HK-2 (cell line): ENCODE results near the gene PIN1.

Experiments
- DNase-seq: peaks from one replicate; pipeline ENCODE4 v3.0.0-alpha.2; 2018; ENCODE audit not compliant: unreplicated experiment

Gene PIN1

DNA sequence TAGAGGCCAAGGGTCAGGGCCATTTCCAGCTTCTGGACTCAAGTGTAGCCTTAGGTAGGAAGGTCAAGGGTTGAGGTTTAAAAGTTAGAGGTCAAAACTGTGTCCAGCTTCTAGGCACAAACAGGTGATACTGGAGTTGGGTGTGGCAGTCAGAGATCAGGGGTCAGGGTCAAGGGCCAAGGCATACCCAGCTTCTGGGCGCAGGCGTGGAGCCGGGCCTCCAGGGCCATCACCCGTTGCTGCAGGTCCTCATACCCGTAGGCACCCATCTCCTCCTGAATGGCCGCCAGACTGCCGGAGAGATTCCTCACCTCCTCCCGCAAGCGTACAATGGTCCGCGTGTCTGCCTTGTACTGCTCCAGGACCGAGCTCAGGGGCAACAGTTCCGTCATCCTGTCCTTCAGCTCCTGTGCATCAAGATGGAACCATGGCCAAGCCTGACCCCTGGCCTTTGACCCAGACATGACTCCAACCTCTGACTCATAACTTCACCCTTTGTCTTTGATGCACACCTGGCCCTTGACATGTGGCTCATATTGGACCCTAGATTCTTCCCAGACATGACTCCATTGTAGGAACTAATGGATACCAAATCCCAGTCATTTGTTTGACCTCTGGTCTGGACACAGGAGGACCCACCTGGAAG lies 22.1 kb downstream of the PIN1 start:
- DNase-seq = no peak

GRCh38 chr19:9857920-9858746 lies 23.0 kb downstream of the PIN1 start:
- no peak for DNase-seq

DNA sequence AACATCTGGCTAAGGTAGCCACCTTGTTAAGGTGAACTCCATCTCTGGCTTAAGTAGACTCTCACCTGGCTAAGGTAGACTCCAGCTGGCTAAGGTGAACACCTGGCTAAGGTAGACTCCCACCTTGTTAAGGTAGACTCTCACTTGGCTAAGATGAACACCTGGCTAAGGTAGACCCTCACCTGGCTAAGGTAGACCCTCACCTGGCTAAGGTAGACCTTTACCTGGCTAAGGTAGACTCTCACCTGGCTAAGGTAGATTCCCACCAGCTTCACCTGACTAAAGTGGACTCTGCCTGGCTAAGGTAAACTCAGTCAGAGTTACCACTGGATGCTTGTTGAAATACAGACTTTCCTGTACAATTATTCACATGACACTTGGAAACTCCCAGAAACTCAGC lies 23.6 kb downstream of the PIN1 start:
- DNase-seq = no peak

DNA sequence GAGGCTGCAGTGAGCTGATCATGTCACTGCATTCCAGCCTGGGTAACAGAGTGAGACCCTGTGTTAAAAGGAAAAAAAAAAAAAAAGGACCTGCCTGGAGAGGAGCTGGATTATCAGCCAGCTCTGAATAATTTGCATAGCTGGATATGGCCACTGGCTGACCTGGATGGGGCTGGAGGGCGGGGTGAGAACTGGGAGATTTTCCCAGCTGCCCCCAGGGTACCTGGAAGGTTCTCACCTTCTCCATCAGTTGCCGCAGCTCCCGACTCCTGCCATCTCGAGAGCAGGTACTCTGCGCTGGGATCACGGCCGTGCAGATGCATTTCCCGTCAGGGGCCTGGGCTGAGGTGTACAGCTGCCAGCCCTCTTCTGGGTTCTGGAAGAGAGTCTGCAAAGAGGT lies 25.3 kb downstream of the PIN1 start:
- no peak for DNase-seq

- no peak for DNase-seq
These were observed 26.4 kb downstream of the PIN1 start for GRCh38 chr19:9861503-9861902.

DNA sequence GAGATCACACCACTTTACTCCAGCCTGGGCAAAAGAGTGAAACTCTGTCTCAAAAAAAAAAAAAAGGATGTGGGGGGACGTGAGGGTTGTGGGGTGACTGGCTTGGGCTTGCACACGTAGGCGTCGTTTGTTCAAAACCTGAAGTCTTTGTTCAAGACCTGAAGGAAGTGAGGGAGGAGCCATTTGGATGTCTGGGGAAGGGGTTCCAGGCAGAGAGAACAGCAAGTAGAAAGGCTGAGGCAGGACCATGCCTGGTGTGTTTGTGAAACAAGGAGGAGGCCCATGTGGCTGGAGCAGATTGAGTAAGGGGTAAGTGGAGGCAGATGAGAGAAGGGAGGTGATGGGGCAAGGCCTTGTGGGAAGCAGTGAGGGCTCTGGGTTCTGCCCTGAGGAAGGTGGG lies 27.8 kb downstream of the PIN1 start:
- DNase-seq = no peak

GRCh38 chr19:9863759-9864158 lies 28.6 kb downstream of the PIN1 start:
- no peak for DNase-seq

- no peak for DNase-seq
These were observed 30.8 kb downstream of the PIN1 start for GRCh38 chr19:9865732-9866501.

- no peak for DNase-seq
These were observed 34.0 kb downstream of the PIN1 start for GRCh38 chr19:9868983-9869617.

DNA sequence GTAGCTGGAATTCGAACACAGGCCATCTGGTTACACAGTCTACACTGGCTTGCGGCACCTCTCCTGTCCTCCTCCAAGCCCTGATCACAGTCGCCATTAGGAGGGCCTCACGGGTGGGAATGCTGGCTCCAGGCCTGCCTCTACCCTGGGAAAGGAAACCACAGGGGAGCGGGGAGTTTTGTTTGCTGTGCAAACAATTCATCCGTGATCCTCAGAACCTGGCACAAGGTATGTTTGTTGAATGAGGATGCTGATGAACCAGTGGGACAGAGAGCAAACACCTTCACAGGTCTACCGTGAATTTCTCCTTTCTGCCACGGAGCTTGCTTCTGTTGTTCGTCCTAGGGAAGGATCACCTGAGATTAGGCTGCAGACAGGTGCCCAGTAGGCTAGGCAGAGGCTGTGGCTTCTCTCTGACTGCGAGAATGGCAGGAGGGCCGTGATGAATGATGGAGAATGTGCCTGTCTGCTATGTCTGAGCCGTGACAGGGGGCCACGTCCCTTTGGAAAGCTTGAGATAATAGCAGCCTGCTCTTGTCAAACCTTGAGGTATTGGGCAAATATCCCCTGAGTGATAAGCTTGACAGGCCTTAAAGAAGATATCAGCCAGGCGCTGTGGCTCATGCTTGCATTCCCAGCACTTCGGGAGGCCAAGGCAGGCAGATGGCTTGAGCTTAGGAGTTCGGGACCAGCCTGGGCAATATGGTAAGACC lies 36.7 kb downstream of the PIN1 start:
- DNase-seq = no peak

DNA sequence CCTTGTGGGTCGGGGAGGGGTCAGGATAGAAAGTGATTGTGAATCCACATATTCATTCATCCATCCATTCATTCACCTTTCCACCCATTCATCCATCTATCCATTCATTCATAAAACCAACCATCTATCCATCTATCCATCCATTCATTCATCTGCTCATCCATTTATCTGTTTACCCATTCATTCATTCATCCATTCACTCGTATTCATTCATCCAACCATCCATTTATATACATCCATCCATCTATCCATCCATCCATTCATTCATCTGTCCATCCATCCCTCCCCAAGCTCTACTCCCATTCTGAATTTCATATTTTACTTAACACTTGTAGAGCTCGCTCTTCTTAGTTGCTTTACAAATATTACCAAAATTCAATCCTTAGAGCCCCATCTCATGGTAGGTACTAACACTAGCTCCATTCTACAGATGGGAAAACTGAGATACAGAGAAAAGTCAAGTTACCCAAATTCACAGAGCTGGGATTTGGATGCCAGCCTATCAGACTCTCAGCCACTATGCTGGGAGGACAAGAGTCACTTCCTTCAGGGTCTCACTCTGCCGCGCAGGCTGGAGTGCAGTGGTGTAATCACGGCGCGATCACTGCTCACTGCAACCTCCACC lies 37.6 kb downstream of the PIN1 start:
- no peak for DNase-seq

- no peak for DNase-seq
These were observed 40.0 kb downstream of the PIN1 start for GRCh38 chr19:9875031-9875627.

GRCh38 chr19:9875796-9876195 lies 40.7 kb downstream of the PIN1 start:
- no peak for DNase-seq

DNA sequence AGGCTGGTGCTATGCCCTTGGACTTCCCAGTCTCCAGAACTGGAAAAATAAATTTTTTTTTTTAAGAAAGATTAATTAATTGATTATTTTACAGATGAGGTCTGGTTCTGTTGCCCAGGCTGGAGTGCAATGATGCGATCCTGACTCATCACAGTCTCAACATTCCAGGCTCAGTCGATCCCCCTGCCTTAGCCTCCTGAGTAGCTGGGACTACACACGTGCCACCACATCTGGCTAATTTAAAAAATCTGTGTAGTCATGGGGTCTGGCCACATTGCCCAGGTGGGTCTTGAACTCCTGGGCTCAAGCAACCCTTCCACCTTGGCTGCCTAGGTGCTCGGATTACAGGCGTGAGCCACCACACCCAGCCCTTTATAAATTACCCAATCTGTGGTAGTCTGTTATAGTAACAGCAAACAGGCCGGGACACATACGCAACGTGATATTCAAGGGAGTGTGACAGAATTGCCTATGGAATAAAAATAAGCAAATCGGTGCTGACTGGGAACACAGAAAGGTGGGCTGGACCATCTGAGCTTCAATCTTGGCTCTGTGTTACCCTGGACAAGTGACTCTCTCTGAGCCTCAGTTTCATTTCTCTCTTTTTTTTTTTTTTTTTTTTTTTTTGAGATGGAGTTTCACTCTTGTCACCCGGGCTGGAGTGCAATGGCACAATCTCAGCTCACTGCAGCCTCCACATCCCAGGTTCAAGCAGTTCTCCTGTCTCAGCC lies 42.8 kb downstream of the PIN1 start:
- DNase-seq = no peak

- no peak for DNase-seq
These were observed 43.5 kb downstream of the PIN1 start for GRCh38 chr19:9878511-9879196.

DNA sequence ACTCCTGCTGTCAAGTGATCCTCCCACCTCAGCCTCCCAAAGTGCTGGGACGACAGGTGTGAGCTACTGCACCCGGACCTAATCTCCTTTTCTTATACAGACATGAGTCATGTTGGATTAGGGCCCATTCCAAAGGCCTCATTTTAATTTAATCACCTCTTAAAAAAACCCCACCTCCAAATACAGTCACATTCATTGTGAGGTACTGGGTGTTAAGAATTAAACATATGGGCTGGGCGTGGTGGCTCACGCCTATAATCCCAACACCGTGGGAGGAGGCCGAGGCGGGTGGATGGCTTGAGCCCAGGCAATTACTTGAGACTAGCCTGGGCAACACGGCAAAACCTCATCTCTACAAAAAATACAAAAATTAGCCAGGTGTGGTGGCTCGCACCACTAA lies 46.6 kb downstream of the PIN1 start:
- DNase-seq = no peak

GRCh38 chr19:9883231-9883758 lies 48.2 kb downstream of the PIN1 start:
- no peak for DNase-seq

- no peak for DNase-seq
These were observed 48.6 kb downstream of the PIN1 start for GRCh38 chr19:9883764-9884163.

DNA sequence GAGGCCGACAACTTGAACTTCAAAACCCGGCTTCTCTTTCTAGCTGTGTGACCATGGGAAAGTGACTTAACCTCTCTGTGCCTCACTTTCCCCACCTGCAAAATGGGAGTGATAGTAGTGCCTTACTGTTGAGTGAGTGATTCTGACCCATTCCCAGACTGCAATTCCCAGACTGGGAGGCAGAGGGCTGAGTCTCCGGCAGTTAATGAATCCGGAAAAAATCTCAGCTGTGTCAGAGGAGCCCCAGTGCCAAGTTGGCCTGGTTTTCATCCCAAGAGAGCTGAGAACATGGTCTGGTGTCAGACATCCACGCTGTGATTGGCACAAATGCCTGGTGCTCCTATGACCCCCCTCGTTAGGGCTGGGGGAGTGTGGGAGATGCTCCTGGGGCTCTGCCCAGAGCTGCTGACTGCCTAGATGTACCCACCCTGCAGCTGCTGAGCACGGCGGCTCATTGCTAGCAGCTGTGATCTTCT lies 50.0 kb downstream of the PIN1 start:
- no peak for DNase-seq
